Measurements from ENCODE around the gene ATP1A1.
A peak's percentile ranks its signal among the peaks of the same experiment; 100 is the strongest.

ATP1A1 gene

DNA sequence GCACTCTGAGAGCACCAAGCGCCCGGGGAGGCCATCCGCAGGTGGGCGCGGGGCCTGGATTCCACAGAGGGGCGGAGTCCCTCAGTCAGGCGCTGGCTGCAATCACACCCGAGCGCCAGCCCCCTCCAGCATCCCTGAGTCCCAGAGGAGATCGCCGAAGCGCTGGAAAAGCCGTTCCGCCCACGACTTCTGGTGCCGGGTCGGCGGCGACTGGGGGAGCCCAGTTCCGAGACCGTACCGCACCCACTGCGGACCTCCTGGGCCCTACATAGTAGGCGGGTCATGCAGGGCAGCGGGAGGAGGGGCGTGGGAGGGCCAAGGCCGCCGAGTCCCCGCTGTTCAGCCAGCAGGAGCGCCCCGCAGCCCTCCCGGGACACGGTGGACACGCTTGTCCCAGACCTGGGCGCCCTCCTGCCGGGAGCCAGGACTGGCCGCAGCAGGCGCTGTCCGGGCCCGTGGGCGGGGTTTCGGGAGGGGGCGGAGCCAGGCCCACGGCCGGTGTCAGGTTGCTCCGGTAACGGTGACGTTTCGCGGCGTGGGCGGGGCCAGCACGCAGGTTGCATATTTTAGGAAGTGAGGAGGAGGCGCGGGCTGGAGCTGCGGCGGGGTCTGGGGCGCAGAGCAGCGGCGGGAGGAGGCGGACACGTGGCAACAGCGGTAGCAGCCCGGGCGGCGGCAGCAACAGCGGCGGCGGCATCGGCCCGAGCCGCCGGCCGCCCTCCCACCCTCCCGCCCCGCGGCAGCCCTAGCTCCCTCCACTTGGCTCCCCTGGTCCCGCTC lies at the start of gene ATP1A1:
ATP1A1 (plus strand) TSS at position 594 of the 780 bp plus-strand sequence. CDS start 268 bp downstream, outside the sequence.
- peak; percentile 94 for DNase-seq

DNA sequence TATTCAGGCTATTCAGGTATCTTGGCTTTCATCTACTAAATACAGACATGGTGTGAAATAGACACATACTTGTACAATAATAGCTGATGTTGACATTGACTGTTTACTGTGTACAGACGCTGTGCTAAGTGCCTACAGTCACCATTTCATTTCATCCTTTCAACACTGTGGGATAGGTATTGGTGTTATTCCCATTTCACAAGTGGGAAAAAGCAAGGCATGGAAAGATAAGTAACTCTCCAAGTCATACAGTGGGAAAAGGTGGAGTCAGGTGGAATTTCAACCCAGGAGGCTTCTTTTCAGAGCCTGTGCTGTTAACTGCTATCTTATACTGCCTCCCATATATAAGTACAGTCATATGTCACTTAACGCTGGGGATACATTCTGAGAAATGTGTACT lies 49.6 kb upstream of the ATP1A1 start:
- DNase-seq, result no peak

DNA sequence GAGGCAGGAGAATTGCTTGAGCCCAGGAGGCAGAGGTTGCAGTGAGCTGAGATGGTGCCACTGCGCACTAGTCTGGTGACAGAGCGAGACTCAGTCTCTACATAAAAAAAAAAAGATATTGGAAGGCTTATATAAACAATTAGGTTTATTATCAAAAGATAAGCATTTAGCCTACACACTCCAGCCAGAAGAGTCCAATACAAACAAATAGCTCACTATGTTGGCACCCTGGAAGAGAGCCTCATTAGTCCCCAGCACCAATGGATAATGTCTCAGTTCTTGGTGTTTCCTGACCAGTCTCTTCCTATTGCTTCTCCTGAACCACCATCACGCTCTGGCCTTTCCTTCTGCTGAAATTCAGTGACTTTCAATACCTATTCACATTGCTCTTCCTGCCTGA lies 48.6 kb upstream of the ATP1A1 start:
- DNase-seq, result no peak

DNA sequence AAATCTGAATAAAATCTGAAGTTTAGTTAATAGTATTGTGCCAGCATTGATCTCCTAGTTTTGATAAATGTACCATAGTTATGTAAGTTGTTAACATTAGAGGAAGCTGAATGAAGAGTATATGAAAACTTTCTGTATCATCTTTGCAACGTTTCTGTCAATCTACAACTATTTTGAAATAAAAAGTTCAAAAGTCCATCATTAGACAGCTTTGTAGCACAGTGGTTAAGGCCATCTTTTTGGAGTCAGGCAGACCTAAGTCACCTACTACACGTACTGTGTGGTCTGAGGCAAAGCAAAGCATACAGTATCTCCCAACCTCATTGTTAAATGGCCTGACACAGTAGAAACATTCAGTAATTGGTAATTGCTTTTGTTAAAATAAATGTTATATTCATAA lies 47.9 kb upstream of the ATP1A1 start:
- no peak for DNase-seq

- no peak for DNase-seq
These were observed 47.1 kb upstream of the ATP1A1 start for GRCh38 chr1:116325922-116326321.

- DNase-seq, result no peak
These were observed 46.6 kb upstream of the ATP1A1 start for GRCh38 chr1:116326486-116326885.

GRCh38 chr1:116328671-116329070 lies 44.4 kb upstream of the ATP1A1 start:
- DNase-seq, result no peak

DNA sequence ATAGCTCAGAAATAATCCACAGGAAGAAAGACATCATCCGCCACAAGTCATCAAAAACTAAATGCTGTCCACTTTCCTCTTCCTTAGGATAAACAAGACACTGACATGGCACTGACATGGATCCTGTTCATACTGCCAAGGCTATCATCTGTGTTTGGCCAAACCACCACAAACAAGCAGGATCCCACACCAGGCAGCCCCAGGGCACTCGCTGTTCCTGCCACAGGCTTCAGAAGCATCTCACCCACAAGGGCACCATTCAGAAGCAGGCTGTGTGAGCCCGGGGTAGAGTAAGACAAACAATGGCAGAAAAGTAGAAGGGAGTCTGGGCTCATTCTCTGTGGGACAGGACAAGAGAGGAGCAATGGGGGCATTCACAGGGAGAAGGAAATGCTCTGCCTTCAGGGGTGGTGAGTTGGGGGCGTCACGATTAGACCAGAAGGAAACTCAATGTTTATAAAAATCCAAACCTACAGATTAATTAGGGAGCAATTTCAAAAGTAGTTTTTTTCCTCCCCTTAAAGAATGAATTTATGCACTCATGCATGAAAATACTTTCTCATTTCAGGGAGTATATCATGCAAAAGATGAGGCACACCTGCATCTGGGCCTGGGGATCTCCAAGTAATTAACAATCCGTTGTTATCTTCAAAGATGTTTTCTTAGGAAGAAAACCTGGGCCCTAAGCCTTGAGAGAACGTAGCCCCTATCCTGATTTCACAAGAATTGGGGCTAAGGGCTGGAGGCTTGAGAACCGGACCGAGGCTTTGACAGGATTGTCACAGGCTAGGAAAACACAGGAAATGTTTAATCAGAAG lies 43.3 kb upstream of the ATP1A1 start:
- no peak for DNase-seq

DNA sequence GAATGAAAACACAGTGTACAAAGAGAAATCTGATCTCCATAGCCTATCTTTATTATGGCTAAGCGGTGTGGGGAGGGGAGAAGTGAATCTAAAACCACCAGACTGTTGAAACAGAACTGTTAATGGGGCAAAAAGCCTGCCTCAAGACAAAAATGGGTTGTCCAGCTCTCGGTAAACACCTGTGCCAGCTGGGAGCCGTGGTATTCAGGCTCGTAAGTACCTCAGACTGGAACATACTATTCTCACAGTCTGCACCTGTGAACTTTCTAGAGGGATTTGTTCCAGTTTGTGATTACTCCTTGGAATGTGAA lies 42.7 kb upstream of the ATP1A1 start:
- DNase-seq, result peak; percentile 88

DNA sequence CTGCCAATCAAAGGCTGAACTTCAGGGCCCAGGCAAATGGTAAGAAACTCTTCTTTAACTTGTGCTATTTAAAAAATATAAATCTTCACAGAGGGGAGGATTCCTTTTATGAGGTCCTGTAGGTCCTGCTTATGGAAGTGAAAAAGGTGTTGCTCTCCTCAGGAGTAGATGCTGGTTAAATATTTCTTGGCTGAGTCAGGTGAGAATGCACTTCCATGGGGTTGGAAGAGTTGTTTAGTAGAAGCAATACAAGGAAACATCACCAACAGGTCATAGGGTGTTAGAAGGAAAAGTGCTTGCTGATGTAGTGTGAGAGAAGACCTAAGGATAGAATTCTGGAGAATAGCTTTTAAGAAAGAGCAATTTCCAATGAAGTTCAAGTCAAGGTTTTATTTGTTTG lies 42.2 kb upstream of the ATP1A1 start:
- no peak for DNase-seq

- no peak for DNase-seq
These were observed 41.5 kb upstream of the ATP1A1 start for GRCh38 chr1:116331523-116331922.

- DNase-seq, result no peak
These were observed 40.6 kb upstream of the ATP1A1 start for GRCh38 chr1:116332451-116332850.

GRCh38 chr1:116333171-116334014 lies 39.7 kb upstream of the ATP1A1 start:
- DNase-seq, result no peak

- DNase-seq, result peak; percentile 69
These were observed 39.0 kb upstream of the ATP1A1 start for GRCh38 chr1:116334015-116334547.

- no peak for DNase-seq
These were observed 38.0 kb upstream of the ATP1A1 start for GRCh38 chr1:116334868-116335635.

DNA sequence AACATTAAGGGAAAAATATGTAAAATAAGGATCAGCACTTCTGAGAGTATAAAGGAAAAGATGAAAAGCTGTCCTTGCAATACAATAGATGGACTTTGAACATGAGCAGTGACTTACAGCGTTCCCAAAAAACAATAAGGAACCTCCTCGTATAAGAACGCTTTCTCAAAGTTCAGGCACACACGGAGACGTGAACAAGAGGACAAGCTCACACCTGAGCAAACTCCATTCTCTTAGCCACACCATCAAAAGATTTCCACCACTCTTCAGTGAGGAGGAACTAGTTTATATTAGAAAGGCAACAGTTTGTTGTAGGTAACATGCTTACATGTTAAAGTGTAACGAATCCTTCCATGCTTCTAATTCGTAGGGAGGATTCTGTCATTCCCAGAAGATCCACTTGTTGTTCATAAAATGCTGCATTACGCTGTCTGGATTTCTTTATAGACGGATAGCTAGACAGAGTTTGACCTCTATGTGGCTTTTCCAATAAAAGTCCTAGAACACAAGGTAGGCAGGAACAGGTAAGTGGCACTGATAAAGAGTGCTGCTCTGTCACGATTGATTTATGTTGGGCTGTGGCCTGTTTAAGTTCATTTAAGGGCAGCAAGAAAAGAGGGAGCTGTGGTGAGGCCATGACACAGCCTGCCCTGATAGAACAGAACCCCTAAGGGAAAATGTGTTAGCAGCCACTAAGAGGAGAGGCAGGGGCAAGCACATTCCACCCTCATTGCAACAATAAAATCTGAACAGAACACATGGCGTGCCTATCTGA lies 37.0 kb upstream of the ATP1A1 start:
- DNase-seq, result no peak

GRCh38 chr1:116337398-116337797 lies 35.6 kb upstream of the ATP1A1 start:
- no peak for DNase-seq

DNA sequence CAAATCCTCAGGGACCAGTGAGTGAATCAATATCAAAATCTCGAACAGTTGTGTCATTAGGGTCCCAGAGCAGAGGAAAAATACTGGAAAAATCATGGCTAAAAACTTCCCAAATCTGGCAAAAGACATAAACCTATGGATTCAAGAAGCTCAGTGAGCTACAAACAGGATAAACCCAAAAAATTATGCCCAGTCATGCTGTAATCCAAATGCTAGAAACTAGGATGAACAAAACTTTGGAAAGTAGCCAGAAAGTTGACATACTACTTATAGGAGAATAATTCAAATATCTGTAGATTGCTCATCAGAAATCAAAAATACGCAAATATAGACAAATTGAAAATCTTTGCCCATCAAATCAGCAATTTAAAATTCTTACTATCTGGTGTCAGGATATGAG lies 34.6 kb upstream of the ATP1A1 start:
- no peak for DNase-seq

DNA sequence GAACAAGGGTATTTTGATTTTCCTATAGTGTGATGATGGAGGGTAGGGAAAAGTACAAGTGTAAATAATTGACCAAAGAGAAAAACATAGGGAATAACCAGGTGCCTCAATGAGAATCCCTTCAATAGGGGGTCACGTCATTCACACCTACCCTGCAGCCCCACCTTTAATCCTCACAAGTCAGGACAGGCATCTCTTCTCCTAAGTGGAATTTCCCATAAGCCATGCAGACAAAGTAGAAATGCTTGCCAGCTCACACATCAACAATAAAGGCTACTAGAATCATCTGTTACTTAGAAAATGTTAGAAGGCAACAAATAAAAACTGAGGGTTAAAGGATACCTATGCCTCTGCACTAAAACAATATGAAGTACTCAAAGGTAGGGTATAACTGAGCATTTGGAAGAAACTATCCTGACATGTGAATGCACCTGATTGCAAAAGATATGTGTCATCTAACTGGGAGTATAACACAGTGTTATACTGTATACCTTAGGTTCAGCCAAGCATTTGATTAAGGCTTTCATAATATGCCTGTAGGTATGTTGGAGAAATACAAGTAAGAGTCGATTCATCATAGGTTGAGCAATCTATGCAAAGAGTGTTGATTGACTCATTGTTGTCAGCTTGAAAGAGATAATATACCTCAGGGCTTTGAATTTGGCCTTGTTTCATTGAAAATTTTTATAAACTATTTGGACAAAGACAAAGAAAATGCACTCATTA lies 32.4 kb upstream of the ATP1A1 start:
- DNase-seq, result no peak

DNA sequence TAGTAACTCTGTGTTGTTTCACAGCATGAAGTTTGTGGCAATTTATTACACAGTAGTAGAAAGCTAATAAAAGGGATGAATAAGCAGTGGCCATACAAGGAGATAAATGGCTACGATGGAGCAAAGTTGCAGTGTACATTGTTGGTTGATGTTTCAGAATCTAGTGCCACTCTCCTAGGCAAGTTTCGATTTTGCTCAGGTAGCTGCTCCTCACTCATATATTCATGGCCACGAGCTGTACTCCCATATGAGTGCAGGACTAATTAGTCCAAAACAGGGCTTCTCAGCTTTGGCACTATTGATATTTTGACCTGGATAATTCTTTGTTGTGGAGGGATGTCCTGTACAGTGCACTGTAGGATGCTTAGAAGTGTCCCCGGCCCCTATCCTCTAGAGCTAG lies 30.0 kb upstream of the ATP1A1 start:
- DNase-seq, result no peak

DNA sequence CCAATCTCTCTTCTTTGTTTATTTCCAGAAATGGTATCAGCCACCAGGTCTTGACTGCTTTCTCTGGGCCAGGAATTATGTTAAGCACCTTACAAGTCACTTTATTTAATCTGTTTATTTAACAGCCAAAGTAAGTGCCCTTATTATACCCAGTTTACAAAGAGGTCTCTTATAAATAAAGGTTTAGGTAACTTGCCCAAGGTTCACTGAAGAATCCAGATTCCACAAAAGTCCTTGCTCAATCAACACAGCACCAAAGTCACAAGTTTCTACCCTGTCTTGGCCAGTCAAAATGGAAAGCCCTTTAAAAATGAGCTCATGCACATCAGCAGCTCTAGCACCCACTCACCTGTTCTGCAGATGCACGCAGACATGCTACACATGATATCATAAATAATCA lies 28.0 kb upstream of the ATP1A1 start:
- no peak for DNase-seq

All from NCI-H146 (cell line).